HCT116 (cell line): ENCODE measurements around the gene CHTOP. TPM values are rescaled to one million over a fixed set of nuclear protein-coding genes. Genes with fewer than 3 reads are reported as not detected.
A peak's percentile ranks its signal among the peaks of the same experiment; 100 is the strongest.

Source experiments
- ATAC-seq: fragments of 200-7000 bp; cut with Tn5 transposase; 2 replicates; pipeline ENCODE4 v1.9.1; 2020; ENCODE audit warnings: mild to moderate bottlenecking, moderate library complexity
- BruUV-seq: library from RNA; stranded (reverse); fragments of 400-500 nt; replicated peaks from 2 replicates; lab custom pipeline; 2021; lab: Mats Ljungman, UMichigan
- CTCF ChIA-PET: fragments of 300-600 bp; sonication (Branson Sonifier 250); formaldehyde crosslinking; loops from one replicate; lab custom pipeline; 2021; ENCODE audit warnings: antibody characterized with exemption; lab: Charles Lee
- POLR2A ChIA-PET: fragments of 300-600, 350-600 bp; sonication (Branson Sonifier 250); formaldehyde crosslinking; loops from one replicate; lab custom pipeline; 2021; ENCODE audit warnings: antibody characterized with exemption; lab: Charles Lee
- RAD21 ChIA-PET, 2 experiments: fragments of 300-600 bp; sonication (Branson Sonifier 250); formaldehyde crosslinking; loops; one replicate each; lab custom pipeline; 2023; ENCODE audit warnings: low total read pairs in 2 of 2; ENCODE audit not compliant: uncharacterized antibody in 2 of 2, unreplicated experiment in 2 of 2, low non-redundant PET in 1 of 2; lab: Charles Lee
- DNase-seq: peaks from one replicate; pipeline ENCODE4 v3.0.0-alpha.2; 2010; ENCODE audit warnings: low read depth, low spot score
- H2AFZ ChIP-seq: fragments of 200-600 bp; shearing (Covaris generic), sonication (generic); 2 replicates; pipeline ENCODE4 v1.6.1; 2017; ENCODE audit warnings: low read depth, mixed run types, mixed read lengths, antibody characterized with exemption, low read length; ENCODE audit not compliant: poor library complexity, severe bottlenecking
- H3K27ac ChIP-seq: 2 replicates; pipeline ENCODE4 v1.5.1; 2012; ENCODE audit warnings: low read depth, low read length
- H3K27me3 ChIP-seq: fragments of 200-600 bp; sonication (generic); 2 replicates; pipeline ENCODE4 v1.6.1; 2016; ENCODE audit warnings: mixed run types, low read length, mixed read lengths; ENCODE audit not compliant: insufficient read depth
- H3K36me3 ChIP-seq, 2 experiments: fragments of 200-500 bp in 1 of 2; fragments of 200-600 bp in 1 of 2; sonication (Bioruptor generic) in 1 of 2; sonication (generic) in 1 of 2; 2 replicates each; pipeline versions ENCODE4 v1.5.1 to v1.6.1; 2014 to 2016; ENCODE audit warnings: low read length in 2 of 2, inconsistent platforms in 1 of 2, mixed read lengths in 1 of 2, mixed run types in 1 of 2; ENCODE audit not compliant: insufficient read depth in 2 of 2, control insufficient read depth in 1 of 2
- H3K4me1 ChIP-seq, 2 experiments: fragments of 200-600 bp in 1 of 2; sonication (generic) in 1 of 2; 2 replicates each; pipeline versions ENCODE4 v1.5.1 to v1.6.1; 2012 to 2017; ENCODE audit warnings: low read length in 2 of 2, inconsistent platforms in 1 of 2, mild to moderate bottlenecking in 1 of 2, mixed read lengths in 1 of 2, mixed run types in 1 of 2, moderate library complexity in 1 of 2; ENCODE audit not compliant: insufficient read depth in 2 of 2, control insufficient read depth in 1 of 2
- H3K4me2 ChIP-seq: fragments of 200-600 bp; sonication (generic); 2 replicates; pipeline ENCODE4 v1.6.1; 2017; ENCODE audit warnings: mixed run types, low read length, mixed read lengths
- H3K4me3 ChIP-seq, 2 experiments: fragments of 200-600 bp in 1 of 2; sonication (generic) in 1 of 2; replicated peaks in 1 of 2; 2 replicates each; pipeline ENCODE4 v1.5.1; 2011 to 2016; ENCODE audit warnings: low read length in 2 of 2, control low read depth in 1 of 2, low read depth in 1 of 2, mild to moderate bottlenecking in 1 of 2, mixed read lengths in 1 of 2, mixed run types in 1 of 2
- H3K79me2 ChIP-seq: fragments of 200-600 bp; sonication (generic); 2 replicates; pipeline ENCODE4 v1.6.1; 2017; ENCODE audit warnings: mild to moderate bottlenecking, mixed run types, low read length, moderate library complexity, mixed read lengths; ENCODE audit not compliant: insufficient read depth
- H3K9ac ChIP-seq: fragments of 200-600 bp; sonication (generic); 2 replicates; pipeline ENCODE4 v1.6.1; 2016; ENCODE audit warnings: low read length, mixed read lengths
- H3K9me2 ChIP-seq: fragments of 200-600 bp; sonication (generic), shearing (Covaris generic); 2 replicates; pipeline ENCODE4 v1.6.1; 2017; ENCODE audit warnings: mixed run types, mild to moderate bottlenecking, moderate library complexity; ENCODE audit not compliant: insufficient read depth
- H3K9me3 ChIP-seq, 2 experiments: fragments of 200-500 bp in 1 of 2; fragments of 200-600 bp in 1 of 2; sonication (Bioruptor generic) in 1 of 2; sonication (generic) in 1 of 2; 2 replicates each; pipeline ENCODE4 v1.6.1; 2014 to 2017; ENCODE audit warnings: low read length in 2 of 2, mixed read lengths in 2 of 2, inconsistent platforms in 1 of 2, low read depth in 1 of 2, mild to moderate bottlenecking in 1 of 2, mixed run types in 1 of 2, moderate library complexity in 1 of 2; ENCODE audit not compliant: control insufficient read depth in 1 of 2, insufficient read depth in 1 of 2
- H4K20me1 ChIP-seq: fragments of 200-600 bp; sonication (generic), shearing (Covaris generic); 2 replicates; pipeline ENCODE4 v1.6.1; 2017; ENCODE audit warnings: mixed run types, mild to moderate bottlenecking, moderate library complexity; ENCODE audit not compliant: insufficient read depth
- CBX3 ChIP-seq: IDR thresholded peaks from 2 replicates; pipeline ENCODE4 v1.6.1; 2012; ENCODE audit warnings: low read depth
- EGR1 ChIP-seq: IDR thresholded peaks from 2 replicates; pipeline ENCODE4 v1.6.1; 2012; ENCODE audit warnings: low read depth
- EZH2 ChIP-seq: fragments of 200-600 bp; sonication (generic); IDR thresholded peaks from 2 replicates; pipeline ENCODE4 v1.6.1; 2017; ENCODE audit warnings: antibody characterized with exemption, mixed run types
- FOSL1 ChIP-seq: IDR thresholded peaks from 2 replicates; pipeline ENCODE4 v1.6.1; 2012; ENCODE audit warnings: low read depth
- JUND ChIP-seq: IDR thresholded peaks from 2 replicates; pipeline ENCODE4 v1.6.1; 2012
- RAD21 ChIP-seq: IDR thresholded peaks from 2 replicates; pipeline ENCODE4 v1.6.1; 2012; ENCODE audit warnings: low read depth, mild to moderate bottlenecking
- SIN3A ChIP-seq: IDR thresholded peaks from 2 replicates; pipeline ENCODE4 v1.6.1; 2012; ENCODE audit warnings: low read depth
- SP1 ChIP-seq: IDR thresholded peaks from 2 replicates; pipeline ENCODE4 v1.6.1; 2012; ENCODE audit warnings: low read depth
- TCF7L2 ChIP-seq: IDR thresholded peaks from 2 replicates; pipeline ENCODE4 v1.7.0; 2011; ENCODE audit warnings: borderline replicate concordance, inconsistent platforms; ENCODE audit not compliant: insufficient read depth, insufficient read length; ENCODE audit errors: extremely low read depth
- ZFX ChIP-seq: fragments of 450-650 bp; IDR thresholded peaks from 2 replicates; pipeline ENCODE4 v1.6.1; 2017
- intact Hi-C: fragments of 100-400 bp; cut with micrococcal nuclease; formaldehyde crosslinking; loops from 2 replicates; pipeline ENCODE4 v1.10.0; 2022
- total RNA-seq: library from RNA; stranded (reverse); gene quantifications from one replicate; pipeline ENCODE4 v1.2.1, GENCODE V29; 2021; ENCODE audit not compliant: unreplicated experiment
- TF ChIP-seq, protein P1 (sequence below), 3 experiments: fragments of 200-600 bp in 1 of 3; sonication (generic) in 1 of 3; IDR thresholded peaks in 2 of 3; conservative IDR thresholded peaks in 1 of 3; 2 replicates each; pipeline ENCODE4 v1.5.1; 2012 to 2017; ENCODE audit warnings: low read depth in 2 of 3, low read length in 2 of 3, antibody characterized with exemption in 1 of 3, borderline replicate concordance in 1 of 3, control low read depth in 1 of 3, mild to moderate bottlenecking in 1 of 3, mixed read lengths in 1 of 3, mixed run types in 1 of 3, moderate library complexity in 1 of 3; ENCODE audit not compliant: insufficient read depth in 1 of 3

CHTOP gene
- total RNA-seq, 1 experiment from 2014 or later: 110 TPM

DNA sequence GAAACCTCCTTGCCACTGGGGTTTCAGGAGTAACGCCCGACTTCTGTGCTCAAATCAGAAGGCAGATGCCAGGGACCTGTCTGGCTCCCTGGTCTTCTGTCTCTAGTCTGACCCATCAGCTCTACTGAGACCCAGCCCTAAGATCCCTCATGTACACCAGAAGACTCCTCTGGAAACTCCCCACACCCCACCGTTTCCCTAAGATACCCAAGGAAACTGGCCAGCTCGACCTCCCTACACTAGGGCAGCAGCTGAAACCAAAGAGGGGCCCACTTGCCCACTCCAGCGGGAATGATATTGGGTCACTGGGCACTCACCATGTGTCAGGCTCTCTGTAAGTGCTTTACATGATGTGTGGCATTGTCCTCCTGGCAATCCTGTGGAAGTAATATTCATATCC is 20.5 kb upstream of the CHTOP start:
- ChIA-PET POLR2A (interaction anchor here (1.0 to 9.1 kb wide), 12 partner anchors 9 to 377 kb away, joined by 3 to 172 read pairs (median 9); partner anchors contain the start of genes CHTOP, CREB3L4, RPS27 and S100A1), RAD21 (interaction anchor here in 1 of 2 experiments (1.4 kb wide), 1 partner anchor 14 kb away, joined by 5 read pairs; the partner anchor contains the start of gene S100A13), CTCF (interaction anchor here (1.3 to 7.7 kb wide), 3 partner anchors 14 to 103 kb away, joined by 4 to 76 read pairs (median 5); partner anchors contain the start of genes CHTOP, S100A1 and S100A13)
- peaks cover 65 to 92% of the 10 kb centered on the region in 2 experiments for H3K4me1 ChIP-seq
- intact Hi-C loops: loop anchor here (5.0 kb wide), 1 partner anchor 81 kb away; no protein-coding TSS in a partner anchor
- H3K27me3 ChIP-seq: no peaks in the 10 kb centered on the region
- ATAC-seq (no peak), DNase-seq (no peak)
- peak overlapping the region; percentile 88 to 92 for H3K4me3 ChIP-seq
- no peaks in the 10 kb centered on the region for H3K9me2 ChIP-seq
- H3K9ac ChIP-seq: peak overlapping the region; percentile 93
- H3K27ac ChIP-seq: peak overlapping the region; percentile 72
- H3K79me2 ChIP-seq: peaks cover 63% of the 10 kb centered on the region
- no peaks in the 10 kb centered on the region for H4K20me1 ChIP-seq
- H2AFZ ChIP-seq: no peak overlapping the region
- TF ChIP-seq SIN3A: no peak
- TF ChIP-seq, protein P1, sequence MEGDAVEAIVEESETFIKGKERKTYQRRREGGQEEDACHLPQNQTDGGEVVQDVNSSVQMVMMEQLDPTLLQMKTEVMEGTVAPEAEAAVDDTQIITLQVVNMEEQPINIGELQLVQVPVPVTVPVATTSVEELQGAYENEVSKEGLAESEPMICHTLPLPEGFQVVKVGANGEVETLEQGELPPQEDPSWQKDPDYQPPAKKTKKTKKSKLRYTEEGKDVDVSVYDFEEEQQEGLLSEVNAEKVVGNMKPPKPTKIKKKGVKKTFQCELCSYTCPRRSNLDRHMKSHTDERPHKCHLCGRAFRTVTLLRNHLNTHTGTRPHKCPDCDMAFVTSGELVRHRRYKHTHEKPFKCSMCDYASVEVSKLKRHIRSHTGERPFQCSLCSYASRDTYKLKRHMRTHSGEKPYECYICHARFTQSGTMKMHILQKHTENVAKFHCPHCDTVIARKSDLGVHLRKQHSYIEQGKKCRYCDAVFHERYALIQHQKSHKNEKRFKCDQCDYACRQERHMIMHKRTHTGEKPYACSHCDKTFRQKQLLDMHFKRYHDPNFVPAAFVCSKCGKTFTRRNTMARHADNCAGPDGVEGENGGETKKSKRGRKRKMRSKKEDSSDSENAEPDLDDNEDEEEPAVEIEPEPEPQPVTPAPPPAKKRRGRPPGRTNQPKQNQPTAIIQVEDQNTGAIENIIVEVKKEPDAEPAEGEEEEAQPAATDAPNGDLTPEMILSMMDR (IDR thresholded peaks at IDR 0.05 in 2 of 3, conservative IDR thresholded peaks at IDR 0.05 in 1 of 3; ENCODE audit: borderline replicate concordance in 1 of 3, insufficient read depth in 1 of 3, low read depth in 2 of 3, low read length in 2 of 3): no peak
- TF ChIP-seq TCF7L2: no peak
- no peak for TF ChIP-seq FOSL1
- no peak for TF ChIP-seq CBX3
- TF ChIP-seq RAD21: no peak
- TF ChIP-seq JUND: no peak
- TF ChIP-seq EZH2: no peak
- no peak for TF ChIP-seq ZFX
- no peak for TF ChIP-seq SP1
- TF ChIP-seq EGR1: no peak
- no TSS peak for BruUV-seq
- peak overlapping the region; percentile 88 for H3K4me2 ChIP-seq
- no peaks in the 10 kb centered on the region for H3K9me3 ChIP-seq
- no peaks in the 10 kb centered on the region for H3K36me3 ChIP-seq
